ENCODE measurements around the gene WNT3A.

WNT3A gene

DNA sequence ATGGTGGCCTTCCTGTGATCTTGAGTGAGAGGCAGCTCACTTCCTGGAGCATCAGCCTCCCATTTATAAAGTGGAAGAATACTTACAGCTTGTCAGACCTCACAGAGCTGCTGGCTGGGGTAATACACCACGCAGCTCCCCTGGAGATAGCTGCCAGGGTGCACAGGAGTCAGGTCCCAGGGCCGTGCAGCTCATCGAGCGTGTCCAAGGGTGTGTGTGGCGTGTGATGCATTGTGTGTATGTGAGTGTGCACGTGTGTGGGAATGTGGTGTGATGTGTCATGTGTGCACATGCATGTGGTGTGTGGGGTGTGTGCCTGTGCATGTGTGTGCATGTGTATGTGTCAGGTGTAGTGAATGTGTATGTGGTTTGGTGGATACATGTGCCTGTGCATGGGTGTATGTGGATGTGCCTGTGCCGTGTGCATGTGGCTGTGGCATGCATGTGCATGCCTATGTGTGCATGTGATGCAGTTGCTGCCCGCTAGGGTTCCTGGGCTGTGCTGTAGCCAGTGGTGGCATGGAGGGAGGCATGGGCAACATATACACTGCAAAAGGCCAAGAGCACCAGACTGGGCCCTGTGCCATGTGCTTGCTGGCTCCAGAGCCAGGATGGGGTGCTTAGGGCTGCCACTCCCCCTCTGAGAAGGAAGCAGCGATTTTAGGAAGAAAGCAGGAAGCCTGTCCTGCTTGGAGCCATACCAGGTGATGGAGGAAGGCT, 24.6 kb downstream of the WNT3A start:
- H3K27me3 ChIP-seq (ENCODE audit: insufficient read depth, poor library complexity, severe bottlenecking): peaks cover 3% of the 10 kb centered on the region
- H3K4me3 ChIP-seq (replicated peaks; ENCODE audit: insufficient read depth, low read length): no peak overlapping the region
- DNase-seq (ENCODE audit: low read depth in 1 of 2, low spot score in 1 of 2): no peak
- H3K27ac ChIP-seq (replicated peaks): no peak overlapping the region
- TF ChIP-seq POLR2AphosphoS5 (IDR thresholded peaks at IDR 0.05; ENCODE audit: low read depth) (no peak), GABPA (IDR thresholded peaks at IDR 0.05; ENCODE audit: low read depth) (no peak), SPI1 (IDR thresholded peaks at IDR 0.05; ENCODE audit: borderline replicate concordance, low read depth) (no peak)
- TF ChIP-seq, protein P1, sequence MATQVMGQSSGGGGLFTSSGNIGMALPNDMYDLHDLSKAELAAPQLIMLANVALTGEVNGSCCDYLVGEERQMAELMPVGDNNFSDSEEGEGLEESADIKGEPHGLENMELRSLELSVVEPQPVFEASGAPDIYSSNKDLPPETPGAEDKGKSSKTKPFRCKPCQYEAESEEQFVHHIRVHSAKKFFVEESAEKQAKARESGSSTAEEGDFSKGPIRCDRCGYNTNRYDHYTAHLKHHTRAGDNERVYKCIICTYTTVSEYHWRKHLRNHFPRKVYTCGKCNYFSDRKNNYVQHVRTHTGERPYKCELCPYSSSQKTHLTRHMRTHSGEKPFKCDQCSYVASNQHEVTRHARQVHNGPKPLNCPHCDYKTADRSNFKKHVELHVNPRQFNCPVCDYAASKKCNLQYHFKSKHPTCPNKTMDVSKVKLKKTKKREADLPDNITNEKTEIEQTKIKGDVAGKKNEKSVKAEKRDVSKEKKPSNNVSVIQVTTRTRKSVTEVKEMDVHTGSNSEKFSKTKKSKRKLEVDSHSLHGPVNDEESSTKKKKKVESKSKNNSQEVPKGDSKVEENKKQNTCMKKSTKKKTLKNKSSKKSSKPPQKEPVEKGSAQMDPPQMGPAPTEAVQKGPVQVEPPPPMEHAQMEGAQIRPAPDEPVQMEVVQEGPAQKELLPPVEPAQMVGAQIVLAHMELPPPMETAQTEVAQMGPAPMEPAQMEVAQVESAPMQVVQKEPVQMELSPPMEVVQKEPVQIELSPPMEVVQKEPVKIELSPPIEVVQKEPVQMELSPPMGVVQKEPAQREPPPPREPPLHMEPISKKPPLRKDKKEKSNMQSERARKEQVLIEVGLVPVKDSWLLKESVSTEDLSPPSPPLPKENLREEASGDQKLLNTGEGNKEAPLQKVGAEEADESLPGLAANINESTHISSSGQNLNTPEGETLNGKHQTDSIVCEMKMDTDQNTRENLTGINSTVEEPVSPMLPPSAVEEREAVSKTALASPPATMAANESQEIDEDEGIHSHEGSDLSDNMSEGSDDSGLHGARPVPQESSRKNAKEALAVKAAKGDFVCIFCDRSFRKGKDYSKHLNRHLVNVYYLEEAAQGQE (IDR thresholded peaks at IDR 0.05; ENCODE audit: insufficient replicate concordance, low read depth): no peak
- TF ChIP-seq, protein P2, sequence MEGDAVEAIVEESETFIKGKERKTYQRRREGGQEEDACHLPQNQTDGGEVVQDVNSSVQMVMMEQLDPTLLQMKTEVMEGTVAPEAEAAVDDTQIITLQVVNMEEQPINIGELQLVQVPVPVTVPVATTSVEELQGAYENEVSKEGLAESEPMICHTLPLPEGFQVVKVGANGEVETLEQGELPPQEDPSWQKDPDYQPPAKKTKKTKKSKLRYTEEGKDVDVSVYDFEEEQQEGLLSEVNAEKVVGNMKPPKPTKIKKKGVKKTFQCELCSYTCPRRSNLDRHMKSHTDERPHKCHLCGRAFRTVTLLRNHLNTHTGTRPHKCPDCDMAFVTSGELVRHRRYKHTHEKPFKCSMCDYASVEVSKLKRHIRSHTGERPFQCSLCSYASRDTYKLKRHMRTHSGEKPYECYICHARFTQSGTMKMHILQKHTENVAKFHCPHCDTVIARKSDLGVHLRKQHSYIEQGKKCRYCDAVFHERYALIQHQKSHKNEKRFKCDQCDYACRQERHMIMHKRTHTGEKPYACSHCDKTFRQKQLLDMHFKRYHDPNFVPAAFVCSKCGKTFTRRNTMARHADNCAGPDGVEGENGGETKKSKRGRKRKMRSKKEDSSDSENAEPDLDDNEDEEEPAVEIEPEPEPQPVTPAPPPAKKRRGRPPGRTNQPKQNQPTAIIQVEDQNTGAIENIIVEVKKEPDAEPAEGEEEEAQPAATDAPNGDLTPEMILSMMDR (IDR thresholded peaks at IDR 0.05; ENCODE audit: insufficient read depth, low read length): no peak

DNA sequence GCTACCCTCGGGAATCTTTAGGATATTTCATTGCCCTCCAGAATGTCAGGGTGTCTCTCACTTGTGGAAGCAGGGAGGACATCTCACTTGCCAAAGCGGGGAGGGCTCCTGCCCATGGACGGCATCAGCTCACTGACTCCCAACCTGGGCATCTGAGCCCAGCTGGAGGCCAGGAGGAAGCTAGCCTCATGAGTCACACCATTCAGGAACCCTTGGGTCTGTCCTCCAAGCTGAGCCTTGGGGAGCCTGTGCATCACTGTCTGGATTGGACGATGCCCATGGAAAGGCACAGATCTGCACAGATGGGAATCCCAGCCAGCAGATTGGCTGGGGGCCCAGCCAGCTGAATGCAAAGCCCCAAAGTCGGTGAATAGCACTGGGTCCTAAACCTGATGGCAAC, 25.2 kb downstream of the WNT3A start:
- DNase-seq (ENCODE audit: low read depth in 1 of 2, low spot score in 1 of 2): no peak
- Histone ChIP-seq H3K4me3 (replicated peaks; ENCODE audit: insufficient read depth, low read length) (no peak overlapping the region), H3K27me3 (ENCODE audit: insufficient read depth, poor library complexity, severe bottlenecking) (peaks cover 3% of the 10 kb centered on the region), H3K27ac (replicated peaks) (no peak overlapping the region)
- TF ChIP-seq POLR2AphosphoS5 (IDR thresholded peaks at IDR 0.05; ENCODE audit: low read depth) (no peak), SPI1 (IDR thresholded peaks at IDR 0.05; ENCODE audit: borderline replicate concordance, low read depth) (no peak), GABPA (IDR thresholded peaks at IDR 0.05; ENCODE audit: low read depth) (no peak)
- TF ChIP-seq, protein P2 (IDR thresholded peaks at IDR 0.05; ENCODE audit: insufficient read depth, low read length): no peak
- TF ChIP-seq, protein P1 (IDR thresholded peaks at IDR 0.05; ENCODE audit: insufficient replicate concordance, low read depth): no peak

DNA sequence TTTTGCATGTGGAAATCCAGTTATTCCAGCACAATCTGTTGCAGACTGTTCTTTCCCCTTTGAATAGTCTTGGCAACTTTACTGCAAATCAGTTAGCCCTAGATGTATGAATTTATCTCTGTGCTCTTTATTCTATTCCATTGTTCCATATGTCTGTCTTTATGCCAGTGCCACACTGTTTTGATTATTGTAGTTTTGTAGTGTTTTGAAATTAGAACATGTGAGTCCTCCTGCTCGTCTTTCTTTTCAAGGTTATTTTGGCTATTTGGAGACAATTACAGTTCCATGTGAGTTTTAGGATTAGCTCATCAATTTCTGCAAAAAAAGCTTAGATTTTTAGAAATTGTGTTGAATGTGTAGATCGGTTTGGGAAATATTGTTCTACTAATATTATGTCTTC, 26.6 kb downstream of the WNT3A start:
- no peak overlapping the region for H3K27ac ChIP-seq (replicated peaks)
- peaks cover 10% of the 10 kb centered on the region for H3K27me3 ChIP-seq (ENCODE audit: insufficient read depth, poor library complexity, severe bottlenecking)
- TF ChIP-seq POLR2AphosphoS5 (IDR thresholded peaks at IDR 0.05; ENCODE audit: low read depth) (no peak), SPI1 (IDR thresholded peaks at IDR 0.05; ENCODE audit: borderline replicate concordance, low read depth) (no peak), GABPA (IDR thresholded peaks at IDR 0.05; ENCODE audit: low read depth) (no peak)
- TF ChIP-seq, protein P2 (IDR thresholded peaks at IDR 0.05; ENCODE audit: insufficient read depth, low read length): no peak
- TF ChIP-seq, protein P1 (IDR thresholded peaks at IDR 0.05; ENCODE audit: insufficient replicate concordance, low read depth): no peak
- H3K4me3 ChIP-seq (replicated peaks; ENCODE audit: insufficient read depth, low read length): no peak overlapping the region
- no peak for DNase-seq (ENCODE audit: low read depth in 1 of 2, low spot score in 1 of 2)

Data from HL-60 (cell line).